ENCODE measurements around the gene EPAS1. TPM values are rescaled to one million over a fixed set of nuclear protein-coding genes. Genes with fewer than 3 reads are reported as not detected.

The EPAS1 gene
- total RNA-seq, 1 donor from 2014 or later = 205 TPM

DNA sequence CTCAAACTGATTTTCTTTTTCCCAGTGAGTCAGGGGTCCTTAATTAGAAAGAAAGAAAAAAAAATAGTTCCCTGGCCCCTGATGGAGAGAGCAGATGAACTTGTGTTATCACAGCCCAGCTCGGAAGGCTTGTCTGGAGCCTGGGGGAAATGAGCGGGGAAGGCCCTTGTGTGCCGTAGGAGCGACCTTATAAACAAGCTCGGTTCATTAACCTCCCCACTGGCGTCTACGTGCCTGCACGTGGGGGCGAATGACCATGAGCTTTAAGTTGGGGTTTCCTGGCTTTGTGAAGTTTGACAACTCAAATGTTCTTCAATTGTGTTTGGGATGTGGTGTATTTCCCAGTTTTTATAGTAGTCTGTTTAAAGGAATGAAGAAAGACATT, 69.5 kb downstream of the EPAS1 start:
- Histone ChIP-seq H3K27ac (replicated peaks) (peak overlapping the region; percentile 29), H3K4me1 (peaks cover 66% of the 10 kb centered on the region), H3K4me3 (no peak overlapping the region), H3K36me3 (peaks cover 84% of the 10 kb centered on the region), H3K9me3 (replicated peaks) (no peaks in the 10 kb centered on the region), H3K27me3 (ENCODE audit: low read depth) (no peaks in the 10 kb centered on the region)
- intact Hi-C loops (cut with micrococcal nuclease) = loop anchor here (10.0 kb wide), 1 partner anchor 352 kb away; no protein-coding TSS in a partner anchor
- TF ChIP-seq, protein P1, sequence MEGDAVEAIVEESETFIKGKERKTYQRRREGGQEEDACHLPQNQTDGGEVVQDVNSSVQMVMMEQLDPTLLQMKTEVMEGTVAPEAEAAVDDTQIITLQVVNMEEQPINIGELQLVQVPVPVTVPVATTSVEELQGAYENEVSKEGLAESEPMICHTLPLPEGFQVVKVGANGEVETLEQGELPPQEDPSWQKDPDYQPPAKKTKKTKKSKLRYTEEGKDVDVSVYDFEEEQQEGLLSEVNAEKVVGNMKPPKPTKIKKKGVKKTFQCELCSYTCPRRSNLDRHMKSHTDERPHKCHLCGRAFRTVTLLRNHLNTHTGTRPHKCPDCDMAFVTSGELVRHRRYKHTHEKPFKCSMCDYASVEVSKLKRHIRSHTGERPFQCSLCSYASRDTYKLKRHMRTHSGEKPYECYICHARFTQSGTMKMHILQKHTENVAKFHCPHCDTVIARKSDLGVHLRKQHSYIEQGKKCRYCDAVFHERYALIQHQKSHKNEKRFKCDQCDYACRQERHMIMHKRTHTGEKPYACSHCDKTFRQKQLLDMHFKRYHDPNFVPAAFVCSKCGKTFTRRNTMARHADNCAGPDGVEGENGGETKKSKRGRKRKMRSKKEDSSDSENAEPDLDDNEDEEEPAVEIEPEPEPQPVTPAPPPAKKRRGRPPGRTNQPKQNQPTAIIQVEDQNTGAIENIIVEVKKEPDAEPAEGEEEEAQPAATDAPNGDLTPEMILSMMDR (IDR thresholded peaks at IDR 0.05; ENCODE audit: borderline replicate concordance) = no peak
- no peak for DNase-seq

DNA sequence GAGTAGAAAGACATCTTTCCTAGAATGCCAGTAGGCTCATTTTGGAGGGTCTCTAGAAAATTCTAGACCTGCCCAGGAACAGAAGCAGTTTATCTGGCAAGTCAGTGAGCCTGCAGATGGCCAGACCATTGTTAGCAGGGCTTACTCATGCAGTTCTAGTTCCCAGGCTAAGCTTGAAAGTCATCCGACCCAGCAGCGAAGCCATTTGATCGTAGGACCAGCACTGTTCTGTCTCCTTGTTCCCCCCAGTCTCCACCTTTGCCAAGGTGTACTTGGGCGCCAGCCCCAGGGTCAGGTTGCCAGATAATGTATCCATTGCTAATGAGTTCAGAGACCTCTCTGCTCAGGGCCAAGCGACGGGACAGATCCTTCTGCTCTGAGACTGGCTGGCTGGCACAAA, 70.1 kb downstream of the EPAS1 start:
- no peaks in the 10 kb centered on the region for H3K27me3 ChIP-seq (ENCODE audit: low read depth)
- no peak overlapping the region for H3K4me3 ChIP-seq
- TF ChIP-seq, protein P1 (IDR thresholded peaks at IDR 0.05; ENCODE audit: borderline replicate concordance) = no peak
- H3K27ac ChIP-seq (replicated peaks) = peak overlapping the region; percentile 29
- DNase-seq = no peak
- intact Hi-C loops (cut with micrococcal nuclease) = loop anchor here (10.0 kb wide), 1 partner anchor 352 kb away; no protein-coding TSS in a partner anchor
- peaks cover 60% of the 10 kb centered on the region for H3K4me1 ChIP-seq
- no peaks in the 10 kb centered on the region for H3K9me3 ChIP-seq (replicated peaks)
- H3K36me3 ChIP-seq = peaks cover 84% of the 10 kb centered on the region

DNA sequence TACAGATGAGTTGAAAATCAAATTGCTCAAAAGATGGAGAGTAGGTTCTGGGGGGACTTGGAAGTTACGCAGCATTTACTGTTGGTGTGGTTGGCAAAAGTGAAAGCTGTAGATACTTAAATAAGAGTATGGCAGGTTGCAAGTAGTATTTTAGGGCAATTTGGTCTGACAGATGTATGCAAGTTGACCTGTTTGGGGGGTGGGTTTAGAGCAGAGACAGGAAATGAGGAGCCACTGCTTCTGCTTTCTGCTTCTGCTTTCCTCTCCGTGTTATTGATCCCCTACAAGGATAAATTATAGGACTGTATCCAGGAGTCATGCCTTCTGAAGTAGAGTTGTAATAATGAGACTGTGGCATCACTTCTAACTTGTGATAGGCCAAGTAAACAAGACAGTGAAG, 71.2 kb downstream of the EPAS1 start:
- H3K9me3 ChIP-seq (replicated peaks) = no peaks in the 10 kb centered on the region
- peaks cover 86% of the 10 kb centered on the region for H3K36me3 ChIP-seq
- peaks cover 51% of the 10 kb centered on the region for H3K4me1 ChIP-seq
- intact Hi-C loops (cut with micrococcal nuclease) = loop anchor here (10.0 kb wide), 1 partner anchor 354 kb away; no protein-coding TSS in a partner anchor
- H3K27me3 ChIP-seq (ENCODE audit: low read depth) = no peaks in the 10 kb centered on the region
- no peak overlapping the region for H3K4me3 ChIP-seq
- DNase-seq = no peak
- TF ChIP-seq, protein P1 (IDR thresholded peaks at IDR 0.05; ENCODE audit: borderline replicate concordance) = no peak
- H3K27ac ChIP-seq (replicated peaks) = no peak overlapping the region

DNA sequence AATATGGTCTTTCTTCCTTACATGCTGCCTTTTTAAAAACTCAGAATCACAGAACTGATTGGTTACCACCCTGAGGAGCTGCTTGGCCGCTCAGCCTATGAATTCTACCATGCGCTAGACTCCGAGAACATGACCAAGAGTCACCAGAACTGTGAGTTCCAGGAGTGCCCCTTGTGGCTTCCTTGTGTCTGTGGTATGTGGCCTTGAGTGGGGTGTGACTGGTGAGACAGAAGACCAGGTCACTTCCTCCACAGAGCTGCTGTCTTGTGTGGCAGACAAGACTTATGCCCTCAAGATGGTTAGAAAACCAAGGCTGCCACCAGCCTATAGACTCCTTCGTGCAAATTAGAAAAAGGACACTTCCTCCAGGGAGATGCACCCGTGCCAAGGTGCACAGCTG, 72.6 kb downstream of the EPAS1 start:
- Histone ChIP-seq H3K4me3 (no peak overlapping the region), H3K27ac (replicated peaks) (peak overlapping the region; percentile 11), H3K27me3 (ENCODE audit: low read depth) (no peaks in the 10 kb centered on the region), H3K4me1 (peaks cover 39% of the 10 kb centered on the region), H3K9me3 (replicated peaks) (no peaks in the 10 kb centered on the region), H3K36me3 (peaks cover 93% of the 10 kb centered on the region)
- TF ChIP-seq, protein P1 (IDR thresholded peaks at IDR 0.05; ENCODE audit: borderline replicate concordance) = no peak
- no peak for DNase-seq
- intact Hi-C loops (cut with micrococcal nuclease) = loop anchor here (10.0 kb wide), 1 partner anchor 355 kb away; no protein-coding TSS in a partner anchor

DNA sequence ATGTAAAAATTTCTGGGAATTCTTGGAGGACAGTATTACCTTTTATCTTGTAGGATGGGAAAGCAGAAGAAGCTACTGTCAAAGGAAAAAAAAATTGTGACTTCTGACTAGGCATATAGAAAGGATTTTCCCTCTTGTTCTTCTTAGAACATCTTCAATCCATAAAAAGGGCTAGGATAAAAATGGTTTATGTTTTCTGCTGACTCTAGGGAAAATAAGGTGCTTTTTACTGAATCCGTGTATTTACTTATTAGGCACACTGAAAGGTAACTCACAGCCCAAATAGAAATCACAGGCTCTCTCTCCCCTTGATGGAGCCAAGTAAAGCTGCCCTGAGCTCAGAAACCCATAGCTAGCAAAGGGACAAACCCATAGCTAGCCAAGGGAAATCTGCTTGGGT, 74.6 kb downstream of the EPAS1 start:
- no peaks in the 10 kb centered on the region for H3K9me3 ChIP-seq (replicated peaks)
- peaks cover 36% of the 10 kb centered on the region for H3K4me1 ChIP-seq
- no peak for DNase-seq
- no peaks in the 10 kb centered on the region for H3K27me3 ChIP-seq (ENCODE audit: low read depth)
- intact Hi-C loops (cut with micrococcal nuclease) = no loop called here
- H3K4me3 ChIP-seq = no peak overlapping the region
- H3K36me3 ChIP-seq = peaks cover 100% of the 10 kb centered on the region
- TF ChIP-seq, protein P1 (IDR thresholded peaks at IDR 0.05; ENCODE audit: borderline replicate concordance) = no peak
- peak overlapping the region; percentile 0 for H3K27ac ChIP-seq (replicated peaks)

All from left ventricle myocardium inferior (tissue), 1 donor.